Measurements from ENCODE around the gene EXOC6.

EXOC6 gene

GRCh38 chr10:92999191-92999590 is 150.9 kb downstream of the EXOC6 start:
- no peak for DNase-seq (ENCODE audit: extremely low read depth in 1 of 2, low read depth in 1 of 2)

- DNase-seq (ENCODE audit: extremely low read depth in 1 of 2, low read depth in 1 of 2), result no peak
Observed at GRCh38 chr10:93006435-93007039, 158.2 kb downstream of the EXOC6 start.

- no peak for DNase-seq (ENCODE audit: extremely low read depth in 1 of 2, low read depth in 1 of 2)
Observed at GRCh38 chr10:93015722-93016121, 167.4 kb downstream of the EXOC6 start.

- DNase-seq (ENCODE audit: extremely low read depth in 1 of 2, low read depth in 1 of 2), result no peak
Observed at GRCh38 chr10:93023013-93023650, 174.8 kb downstream of the EXOC6 start.

GRCh38 chr10:93026072-93026471 is 177.8 kb downstream of the EXOC6 start:
- no peak for DNase-seq (ENCODE audit: extremely low read depth in 1 of 2, low read depth in 1 of 2)

GRCh38 chr10:93027508-93027907 is 179.2 kb downstream of the EXOC6 start:
- DNase-seq (ENCODE audit: extremely low read depth in 1 of 2, low read depth in 1 of 2), result no peak

GRCh38 chr10:93028883-93029282 is 180.6 kb downstream of the EXOC6 start:
- no peak for DNase-seq (ENCODE audit: extremely low read depth in 1 of 2, low read depth in 1 of 2)

GRCh38 chr10:93030409-93030808 is 182.1 kb downstream of the EXOC6 start:
- DNase-seq (ENCODE audit: extremely low read depth in 1 of 2, low read depth in 1 of 2), result no peak

GRCh38 chr10:93032105-93032808 is 183.9 kb downstream of the EXOC6 start:
- DNase-seq (ENCODE audit: extremely low read depth in 1 of 2, low read depth in 1 of 2), result no peak

GRCh38 chr10:93032809-93033137 is 184.5 kb downstream of the EXOC6 start:
- no peak for DNase-seq (ENCODE audit: extremely low read depth in 1 of 2, low read depth in 1 of 2)

- no peak for DNase-seq (ENCODE audit: extremely low read depth in 1 of 2, low read depth in 1 of 2)
Observed at GRCh38 chr10:93034426-93034825, 186.1 kb downstream of the EXOC6 start.

- no peak for DNase-seq (ENCODE audit: extremely low read depth in 1 of 2, low read depth in 1 of 2)
Observed at GRCh38 chr10:93039110-93039509, 190.8 kb downstream of the EXOC6 start.

- DNase-seq (ENCODE audit: extremely low read depth in 1 of 2, low read depth in 1 of 2), result no peak
Observed at GRCh38 chr10:93039721-93040120, 191.4 kb downstream of the EXOC6 start.

GRCh38 chr10:93054486-93054885 is 206.2 kb downstream of the EXOC6 start:
- DNase-seq (ENCODE audit: extremely low read depth in 1 of 2, low read depth in 1 of 2), result no peak

GRCh38 chr10:93058139-93058538 is 209.8 kb downstream of the EXOC6 start:
- DNase-seq (ENCODE audit: extremely low read depth in 1 of 2, low read depth in 1 of 2), result no peak

GRCh38 chr10:93059975-93060886 is 211.9 kb downstream of the EXOC6 start, which contains the start of gene CYP26C1:
TSS of gene CYP26C1 (plus strand) at chr10:93060798. CDS start at chr10:93061264, 466 bp downstream.
- no peak for DNase-seq (ENCODE audit: extremely low read depth in 1 of 2, low read depth in 1 of 2)

- DNase-seq (ENCODE audit: extremely low read depth in 1 of 2, low read depth in 1 of 2), result no peak
Observed at GRCh38 chr10:93060887-93061593, 212.7 kb downstream of the EXOC6 start.

GRCh38 chr10:93061594-93062513 is 213.5 kb downstream of the EXOC6 start:
- DNase-seq (ENCODE audit: extremely low read depth in 1 of 2, low read depth in 1 of 2), result no peak

GRCh38 chr10:93062514-93063143 is 214.3 kb downstream of the EXOC6 start:
- no peak for DNase-seq (ENCODE audit: extremely low read depth in 1 of 2, low read depth in 1 of 2)
